ENCODE results near the gene NHSL1. TPM values are rescaled to one million over a fixed set of nuclear protein-coding genes. Genes with fewer than 3 reads are reported as not detected.
A peak's percentile ranks its signal among the peaks of the same experiment; 100 is the strongest.

The NHSL1 gene
- total RNA-seq, 1 donor, result 17.8 TPM

DNA sequence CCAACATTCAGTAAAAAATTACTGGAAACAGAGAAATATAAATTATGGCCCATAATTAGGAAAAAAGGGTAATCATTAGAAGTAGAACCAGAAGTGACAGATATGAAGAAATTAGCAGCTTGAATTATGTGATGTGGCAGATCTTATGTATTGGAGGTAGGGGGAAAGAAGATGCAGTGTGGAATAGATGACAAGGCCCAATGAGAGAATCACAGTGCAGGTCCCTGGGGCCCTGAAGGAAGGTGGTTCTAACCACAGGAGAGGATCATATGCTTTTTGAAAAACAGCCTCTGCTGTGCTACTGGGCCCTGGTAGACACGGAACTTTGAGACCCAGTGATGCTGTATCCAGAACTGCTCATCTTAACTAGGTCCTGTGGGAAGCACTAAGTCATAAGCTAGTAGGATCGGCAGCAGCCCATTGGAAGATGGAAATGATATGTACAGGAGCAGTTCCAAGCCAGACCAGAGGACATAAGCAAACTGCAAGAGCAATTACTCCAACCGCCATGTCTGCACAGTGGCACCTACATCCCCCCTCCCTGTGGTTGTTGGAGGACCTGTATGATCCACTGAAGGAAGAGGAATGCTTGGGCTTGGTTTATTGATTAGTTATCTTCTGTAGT lies 81.1 kb downstream of the NHSL1 start:
- no peak for DNase-seq (ENCODE audit: low read depth)
- H3K4me3 ChIP-seq (ENCODE audit: low read depth, low read length), result no peak overlapping the region
- TF ChIP-seq, protein P1, sequence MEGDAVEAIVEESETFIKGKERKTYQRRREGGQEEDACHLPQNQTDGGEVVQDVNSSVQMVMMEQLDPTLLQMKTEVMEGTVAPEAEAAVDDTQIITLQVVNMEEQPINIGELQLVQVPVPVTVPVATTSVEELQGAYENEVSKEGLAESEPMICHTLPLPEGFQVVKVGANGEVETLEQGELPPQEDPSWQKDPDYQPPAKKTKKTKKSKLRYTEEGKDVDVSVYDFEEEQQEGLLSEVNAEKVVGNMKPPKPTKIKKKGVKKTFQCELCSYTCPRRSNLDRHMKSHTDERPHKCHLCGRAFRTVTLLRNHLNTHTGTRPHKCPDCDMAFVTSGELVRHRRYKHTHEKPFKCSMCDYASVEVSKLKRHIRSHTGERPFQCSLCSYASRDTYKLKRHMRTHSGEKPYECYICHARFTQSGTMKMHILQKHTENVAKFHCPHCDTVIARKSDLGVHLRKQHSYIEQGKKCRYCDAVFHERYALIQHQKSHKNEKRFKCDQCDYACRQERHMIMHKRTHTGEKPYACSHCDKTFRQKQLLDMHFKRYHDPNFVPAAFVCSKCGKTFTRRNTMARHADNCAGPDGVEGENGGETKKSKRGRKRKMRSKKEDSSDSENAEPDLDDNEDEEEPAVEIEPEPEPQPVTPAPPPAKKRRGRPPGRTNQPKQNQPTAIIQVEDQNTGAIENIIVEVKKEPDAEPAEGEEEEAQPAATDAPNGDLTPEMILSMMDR (IDR thresholded peaks at IDR 0.05; ENCODE audit: insufficient read depth, low read length), result no peak

DNA sequence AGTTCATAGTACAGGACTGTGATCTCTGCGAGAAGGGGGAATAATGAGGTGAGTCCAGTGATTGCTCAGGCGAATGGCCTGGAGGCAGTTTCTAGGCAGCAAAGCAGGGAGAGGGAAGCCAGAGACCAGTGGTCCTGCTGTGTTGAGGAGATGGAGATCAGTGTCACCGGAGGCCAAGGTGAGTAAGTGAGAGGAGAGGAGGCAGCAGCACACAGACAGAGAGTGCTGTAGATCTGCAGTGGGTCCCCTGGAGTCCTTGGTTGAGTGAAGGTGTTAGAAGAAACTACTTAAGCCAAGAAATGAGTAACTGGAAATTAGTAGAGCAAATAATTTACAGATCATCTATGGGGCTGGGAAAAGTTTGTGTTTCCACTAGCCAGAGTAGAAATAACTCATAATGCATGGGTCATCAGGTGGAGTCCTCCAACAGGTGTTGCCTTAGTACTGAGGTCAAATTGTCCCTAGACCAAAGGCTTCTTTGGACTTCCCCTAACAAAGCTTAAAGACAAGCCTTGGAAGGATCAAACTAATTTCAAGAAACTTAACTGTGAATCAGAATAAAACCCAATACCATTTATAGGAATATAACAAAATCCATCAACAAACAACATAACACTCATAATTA lies 81.7 kb downstream of the NHSL1 start:
- TF ChIP-seq, protein P1 (IDR thresholded peaks at IDR 0.05; ENCODE audit: insufficient read depth, low read length), result no peak
- no peak for DNase-seq (ENCODE audit: low read depth)
- no peak overlapping the region for H3K4me3 ChIP-seq (ENCODE audit: low read depth, low read length)

DNA sequence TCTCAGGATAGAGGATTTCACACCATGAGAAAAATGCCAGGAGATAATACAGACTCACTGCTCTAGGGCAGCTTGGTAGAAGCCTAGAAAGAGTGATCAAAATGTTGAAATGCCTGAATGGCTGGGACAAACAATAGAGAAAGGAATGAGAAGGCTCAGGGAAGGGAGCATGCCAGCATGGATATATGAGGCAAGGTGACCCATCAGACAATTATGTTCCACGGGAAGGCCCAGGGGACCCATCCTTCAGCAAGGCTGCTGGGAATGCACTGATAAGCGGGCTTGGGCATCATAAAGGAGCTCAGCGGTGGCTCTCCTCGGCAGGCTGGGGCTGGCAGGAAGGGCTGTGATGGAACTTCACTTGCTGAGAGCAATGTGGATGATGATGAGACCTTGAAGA lies 83.1 kb downstream of the NHSL1 start:
- H3K4me3 ChIP-seq (ENCODE audit: low read depth, low read length), result no peak overlapping the region
- TF ChIP-seq, protein P1 (IDR thresholded peaks at IDR 0.05; ENCODE audit: insufficient read depth, low read length), result no peak
- peak; percentile 14 for DNase-seq (ENCODE audit: low read depth)

DNA sequence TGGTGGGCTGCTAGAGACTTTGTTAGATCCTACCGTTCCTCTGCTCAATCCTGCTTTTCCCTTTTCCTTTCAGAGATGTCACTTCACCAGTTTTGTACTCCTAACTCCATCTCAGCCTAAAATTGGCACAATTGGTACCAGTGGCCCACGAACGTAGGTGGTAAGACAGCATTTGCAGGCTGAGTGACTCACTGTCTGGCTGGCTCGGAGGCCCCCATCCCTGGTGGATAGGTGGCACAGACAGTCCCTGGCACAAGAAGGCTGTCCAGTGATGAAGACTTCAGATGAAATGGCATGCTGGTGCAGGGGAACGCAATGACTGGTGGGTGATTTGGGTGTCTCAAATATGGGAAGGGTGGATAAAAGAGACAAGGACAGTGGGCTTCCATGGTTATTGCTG lies 84.2 kb downstream of the NHSL1 start:
- TF ChIP-seq, protein P1 (IDR thresholded peaks at IDR 0.05; ENCODE audit: insufficient read depth, low read length), result no peak
- no peak for DNase-seq (ENCODE audit: low read depth)
- no peak overlapping the region for H3K4me3 ChIP-seq (ENCODE audit: low read depth, low read length)

DNA sequence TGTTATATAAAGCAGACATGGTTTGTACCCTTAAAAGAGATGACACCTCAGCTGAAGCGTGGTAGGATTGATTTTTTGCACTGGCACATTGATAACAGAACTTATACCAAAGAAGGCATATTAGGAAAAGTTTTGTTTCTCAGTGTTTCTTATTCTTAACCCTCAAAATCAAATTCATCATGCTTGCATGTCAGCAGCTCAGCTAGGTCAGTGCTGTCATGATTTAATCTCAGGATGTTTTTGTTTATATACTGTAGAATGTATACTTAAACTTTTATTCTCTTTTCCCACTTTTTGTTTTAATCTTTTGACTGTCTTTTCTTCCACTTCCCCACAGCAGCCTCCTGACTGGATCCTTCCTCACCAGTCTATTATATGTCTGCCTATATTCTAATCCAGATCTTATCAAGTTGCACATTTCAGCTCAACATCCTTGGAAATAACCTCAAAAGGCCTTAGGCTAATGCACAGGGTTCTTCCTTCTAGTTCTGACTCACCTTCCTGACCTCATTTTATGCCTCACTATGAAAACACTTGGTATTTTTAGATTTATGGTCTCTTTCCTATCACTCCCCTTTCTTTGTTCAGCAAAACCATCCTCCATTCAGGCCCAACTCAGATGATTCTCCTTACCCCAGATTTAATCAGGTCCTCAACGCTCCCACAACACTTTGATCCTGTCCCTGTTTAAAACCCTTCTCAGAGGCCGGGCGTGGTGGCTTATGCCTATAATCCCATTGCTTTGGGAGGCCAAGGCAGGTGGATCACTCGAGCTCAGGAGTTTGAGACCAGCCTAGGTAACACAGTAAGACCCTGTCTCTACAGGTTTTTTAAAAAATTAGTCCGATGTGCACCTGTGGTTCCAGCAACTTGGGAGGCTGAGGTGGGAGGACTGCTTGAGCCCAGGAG lies 88.1 kb downstream of the NHSL1 start:
- no peak overlapping the region for H3K4me3 ChIP-seq (ENCODE audit: low read depth, low read length)
- TF ChIP-seq, protein P1 (IDR thresholded peaks at IDR 0.05; ENCODE audit: insufficient read depth, low read length), result no peak
- peak; percentile 54 for DNase-seq (ENCODE audit: low read depth)

DNA sequence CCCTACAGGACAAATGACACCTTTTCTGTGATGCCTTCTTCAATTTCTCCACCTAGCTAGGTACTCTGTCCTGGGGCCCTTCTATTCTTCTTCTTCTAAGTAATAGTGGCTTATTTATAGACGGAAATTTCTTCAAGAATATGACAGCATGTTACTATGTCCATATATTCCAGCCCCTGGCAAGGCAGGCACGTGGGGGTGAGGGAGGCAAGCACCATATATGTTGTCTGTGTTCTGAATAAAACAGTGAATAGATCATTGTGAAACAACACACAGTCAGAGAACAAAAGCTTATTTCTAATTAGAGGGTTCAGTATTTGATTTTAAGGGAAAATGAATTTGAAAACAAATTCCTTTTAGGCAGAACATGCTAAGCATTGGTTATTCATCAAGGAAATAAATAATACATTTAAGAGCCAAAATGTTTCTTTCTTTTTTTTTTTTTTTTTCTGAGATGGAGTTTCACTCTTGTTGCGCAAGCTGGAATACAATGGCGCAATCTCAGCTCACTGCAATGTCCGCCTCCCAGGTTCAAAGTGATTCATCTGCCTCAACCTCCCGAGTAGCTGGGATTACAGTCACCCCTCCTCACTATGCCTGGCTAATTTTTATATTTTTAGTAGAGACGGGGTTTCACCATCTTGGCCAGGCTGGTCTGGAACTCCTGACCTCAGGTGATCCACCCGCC lies 89.1 kb downstream of the NHSL1 start:
- DNase-seq (ENCODE audit: low read depth), result peak; percentile 75
- TF ChIP-seq, protein P1 (IDR thresholded peaks at IDR 0.05; ENCODE audit: insufficient read depth, low read length), result no peak

More for the DNA sequence above, 89.1 kb downstream of the NHSL1 start:
- no peak overlapping the region for H3K4me3 ChIP-seq (ENCODE audit: low read depth, low read length)
